ENCODE measurements around the gene C19orf38. TPM values are rescaled to one million over a fixed set of nuclear protein-coding genes. Genes with fewer than 3 reads are reported as not detected.

The C19orf38 gene, protein sequence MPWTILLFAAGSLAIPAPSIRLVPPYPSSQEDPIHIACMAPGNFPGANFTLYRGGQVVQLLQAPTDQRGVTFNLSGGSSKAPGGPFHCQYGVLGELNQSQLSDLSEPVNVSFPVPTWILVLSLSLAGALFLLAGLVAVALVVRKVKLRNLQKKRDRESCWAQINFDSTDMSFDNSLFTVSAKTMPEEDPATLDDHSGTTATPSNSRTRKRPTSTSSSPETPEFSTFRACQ
- total RNA-seq = 0.96 TPM

DNA sequence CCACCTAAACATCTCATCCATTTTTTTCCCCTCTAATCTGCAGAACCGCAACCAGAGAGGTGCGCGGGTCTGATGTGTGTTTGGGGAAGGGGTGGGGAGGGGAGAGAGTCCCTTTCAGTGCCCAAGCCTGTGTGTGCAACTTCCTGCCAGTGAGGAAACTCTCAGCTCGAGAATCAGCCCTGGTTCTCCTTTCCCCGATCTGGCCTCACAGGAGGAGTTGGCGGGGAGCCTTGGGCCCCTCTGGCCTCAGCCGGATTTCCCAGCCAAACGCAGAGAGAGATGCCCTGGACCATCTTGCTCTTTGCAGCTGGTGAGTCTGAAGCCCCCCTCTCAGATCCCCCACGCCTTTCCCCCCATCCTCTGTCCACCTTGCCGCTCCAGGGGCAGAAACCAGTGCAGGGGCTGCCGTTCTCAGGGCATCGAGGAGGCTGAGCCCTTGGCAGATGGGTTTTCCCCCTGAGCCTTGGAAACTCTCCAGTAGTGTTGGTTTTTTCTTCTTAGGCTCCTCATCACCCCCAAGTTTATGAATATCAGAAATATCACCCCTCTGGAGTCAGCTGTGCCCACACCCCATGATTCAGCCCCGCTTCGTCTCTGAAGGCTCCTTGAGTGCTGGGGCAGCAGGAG lies at the start of gene C19orf38:
Gene C19orf38, plus strand, starts transcription at position 186 of the 627 bp plus-strand sequence. Its CDS starts 94 bp downstream, at position 280.
- no peak for DNase-seq (ENCODE audit: low spot score)
- ATAC-seq = peak; percentile 43

DNA sequence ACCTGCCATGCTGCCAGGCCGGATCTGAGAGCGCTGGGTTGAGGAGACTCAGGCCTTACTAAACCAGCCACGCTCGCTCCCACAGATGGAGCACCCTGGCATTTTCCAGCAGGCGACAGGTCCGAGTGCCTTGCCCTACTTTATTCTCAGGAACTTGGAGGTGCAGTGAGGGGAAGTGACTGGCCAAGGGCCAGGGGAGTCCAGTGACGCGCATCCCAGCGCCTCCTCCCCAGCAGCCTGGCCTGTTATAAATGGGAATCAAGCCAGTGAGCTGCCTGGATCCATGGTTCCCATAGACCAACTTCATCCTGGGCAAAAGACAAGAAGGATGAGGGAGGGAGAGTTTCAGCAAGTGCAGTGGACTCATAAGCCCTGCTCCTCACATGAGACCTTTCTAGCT lies 47.7 kb upstream of the C19orf38 start:
- DNase-seq (ENCODE audit: low spot score) (no peak), ATAC-seq (no peak)

DNA sequence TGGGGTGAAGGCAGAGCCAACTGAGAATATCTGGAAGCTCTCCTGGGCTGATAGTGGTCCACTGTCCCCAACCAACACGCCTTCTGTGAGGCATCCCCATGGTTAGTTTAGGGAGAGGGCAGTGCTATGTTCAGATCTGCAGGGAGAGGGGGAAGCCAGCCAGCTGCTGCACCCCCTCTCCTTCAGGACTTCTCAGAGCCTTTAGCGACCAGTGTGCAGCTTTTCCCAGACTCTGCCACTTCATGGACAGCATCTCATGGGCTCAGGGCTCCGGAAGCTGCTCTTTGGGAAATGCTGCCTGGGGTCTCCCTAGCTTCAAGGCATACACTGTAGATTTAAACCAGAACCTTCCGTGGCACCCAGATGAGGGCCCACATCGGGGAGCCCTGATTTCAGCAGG lies 45.7 kb upstream of the C19orf38 start:
- no peak for ATAC-seq
- DNase-seq (ENCODE audit: low spot score) = no peak

DNA sequence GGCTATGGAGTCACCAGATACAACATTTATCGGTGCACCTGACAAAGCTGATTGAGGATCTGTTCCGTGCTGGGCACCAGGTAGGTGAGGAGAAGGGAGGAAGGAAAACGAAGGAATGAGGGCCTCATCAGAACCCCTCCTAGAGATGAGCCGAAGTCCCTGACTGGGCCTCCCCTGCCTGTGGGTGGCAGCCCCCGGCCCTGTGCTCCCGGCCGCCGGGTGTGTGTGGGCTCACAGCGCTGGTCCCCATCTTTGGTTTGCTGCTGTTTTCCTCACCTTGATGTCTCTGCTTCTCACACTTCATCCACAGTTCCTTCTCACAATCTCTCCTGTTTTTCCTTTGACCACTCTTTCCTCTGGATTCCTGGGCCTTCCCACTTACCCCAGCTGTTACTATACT lies 45.0 kb upstream of the C19orf38 start:
- ATAC-seq (no peak), DNase-seq (ENCODE audit: low spot score) (no peak)

DNA sequence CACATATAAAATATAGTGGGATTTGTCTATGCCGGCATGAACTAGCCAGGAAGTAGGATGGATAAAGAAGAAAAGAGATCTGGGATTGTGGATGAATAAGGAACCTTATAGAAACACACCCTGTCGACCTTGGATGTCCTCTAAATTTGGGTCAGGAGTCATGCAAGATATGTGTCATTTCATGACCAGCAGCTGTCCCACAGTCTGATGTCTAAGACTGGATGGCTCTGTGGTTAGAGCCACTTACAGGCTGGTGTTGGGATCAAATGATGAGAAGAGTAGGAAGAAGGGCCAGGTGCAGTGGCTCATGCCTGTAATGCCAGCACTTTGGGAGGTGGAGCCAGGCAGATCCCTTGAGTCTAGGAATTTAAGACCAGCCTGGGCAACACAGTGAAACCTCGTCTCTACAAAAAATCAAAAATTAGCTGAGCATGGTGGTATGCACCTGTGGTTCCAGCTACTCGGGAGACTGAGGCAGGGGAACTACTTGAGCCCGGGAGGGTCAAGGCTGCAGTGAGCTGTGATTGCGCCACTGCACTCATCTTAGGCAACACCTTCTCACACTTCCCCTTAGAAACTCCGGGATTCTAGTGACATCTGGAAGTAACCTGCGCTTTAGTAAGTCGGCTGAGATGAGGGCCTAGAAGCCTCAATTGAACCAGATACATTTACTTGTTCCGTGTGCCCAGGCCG lies 43.0 kb upstream of the C19orf38 start:
- DNase-seq (ENCODE audit: low spot score) (no peak), ATAC-seq (no peak)

DNA sequence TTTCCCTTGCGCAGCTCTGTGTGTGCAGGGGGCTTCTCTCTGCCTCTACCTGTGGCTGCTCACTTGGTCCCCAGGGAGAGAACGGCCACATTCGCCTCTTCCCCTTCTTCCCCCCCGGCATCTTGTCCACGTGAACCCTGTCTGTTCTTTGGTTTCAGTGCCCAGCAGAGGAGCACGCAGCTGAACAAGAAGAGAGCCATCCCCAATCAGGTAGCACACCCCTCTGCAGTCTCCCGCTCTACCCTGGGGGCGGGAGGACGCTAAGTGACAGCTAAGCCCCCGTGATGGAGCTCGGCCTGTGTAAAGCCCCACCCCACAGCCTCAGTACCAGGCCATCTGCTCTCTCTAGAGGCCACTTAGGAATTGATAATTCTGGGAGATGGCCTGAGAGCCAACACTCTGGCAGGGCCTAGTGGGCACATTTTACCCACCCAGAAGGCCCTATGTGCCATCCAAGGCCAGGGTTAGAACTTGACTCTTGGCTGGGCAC lies 42.4 kb upstream of the C19orf38 start:
- no peak for ATAC-seq
- DNase-seq (ENCODE audit: low spot score) = no peak

DNA sequence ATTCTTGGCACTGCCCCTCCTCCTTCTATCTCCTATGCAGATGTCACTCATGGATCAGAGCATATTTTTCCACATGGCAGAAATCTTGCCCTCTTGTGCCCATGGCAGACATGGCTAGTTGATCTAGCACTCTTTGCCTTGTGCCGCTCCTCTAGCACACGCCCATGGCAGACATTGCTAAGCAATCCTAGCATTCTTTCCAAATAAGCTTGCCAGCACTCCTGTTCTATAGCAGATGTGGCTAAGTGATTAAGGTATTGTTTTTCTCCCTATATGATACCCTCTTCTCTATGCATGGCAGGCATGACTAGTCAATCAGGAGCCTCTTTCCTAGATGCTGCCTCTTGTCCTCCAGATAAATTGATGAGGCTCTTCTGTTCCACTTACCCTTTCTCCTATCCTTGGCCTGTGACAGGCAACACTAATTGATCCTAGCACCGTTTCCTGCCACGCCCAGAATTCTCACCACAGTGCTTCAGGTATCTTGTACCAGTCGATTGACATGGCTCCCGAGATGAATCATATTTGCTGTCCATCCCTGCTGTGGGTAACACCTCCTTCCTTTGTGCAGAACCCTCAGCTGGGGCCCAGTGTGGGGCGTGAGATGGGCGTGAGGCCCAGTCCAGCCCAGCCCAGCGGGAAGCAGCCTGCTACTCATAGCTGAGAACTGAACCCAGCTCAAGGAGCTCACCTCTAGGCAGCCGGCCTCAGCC lies 39.1 kb upstream of the C19orf38 start:
- ATAC-seq (peak; percentile 16), DNase-seq (ENCODE audit: low spot score) (no peak)

DNA sequence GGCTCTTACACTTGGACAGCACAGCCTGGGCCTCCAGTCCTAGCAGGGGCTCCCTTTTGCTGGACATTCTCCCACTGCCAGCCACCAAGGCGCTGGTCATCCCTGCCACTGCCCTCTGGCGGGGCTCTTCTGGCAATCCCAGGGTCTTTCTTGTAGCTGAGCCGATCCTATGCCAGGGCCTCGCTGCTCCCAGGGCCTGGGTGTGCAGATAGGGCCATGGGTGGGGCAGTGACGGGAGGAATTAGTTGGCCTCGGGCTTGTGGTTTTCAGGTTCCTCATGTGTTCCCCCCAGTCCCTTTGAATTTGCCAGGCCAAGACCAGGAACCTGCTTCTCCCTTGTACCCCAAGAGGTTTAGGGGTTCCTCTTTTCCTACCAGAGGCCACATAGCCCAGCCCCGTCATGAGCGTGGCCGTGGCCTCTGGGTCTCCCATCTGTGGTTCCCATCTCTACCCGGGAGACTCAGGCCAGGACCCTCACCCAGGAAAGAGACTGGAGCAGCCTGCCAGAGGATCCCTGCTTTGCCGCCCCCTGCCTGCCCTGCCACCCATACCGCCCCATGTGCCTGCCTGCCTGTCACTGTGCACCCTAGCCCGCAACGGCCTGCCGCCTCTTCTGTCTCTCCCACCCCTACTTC lies 38.4 kb upstream of the C19orf38 start:
- ATAC-seq (peak; percentile 12), DNase-seq (ENCODE audit: low spot score) (no peak)

DNA sequence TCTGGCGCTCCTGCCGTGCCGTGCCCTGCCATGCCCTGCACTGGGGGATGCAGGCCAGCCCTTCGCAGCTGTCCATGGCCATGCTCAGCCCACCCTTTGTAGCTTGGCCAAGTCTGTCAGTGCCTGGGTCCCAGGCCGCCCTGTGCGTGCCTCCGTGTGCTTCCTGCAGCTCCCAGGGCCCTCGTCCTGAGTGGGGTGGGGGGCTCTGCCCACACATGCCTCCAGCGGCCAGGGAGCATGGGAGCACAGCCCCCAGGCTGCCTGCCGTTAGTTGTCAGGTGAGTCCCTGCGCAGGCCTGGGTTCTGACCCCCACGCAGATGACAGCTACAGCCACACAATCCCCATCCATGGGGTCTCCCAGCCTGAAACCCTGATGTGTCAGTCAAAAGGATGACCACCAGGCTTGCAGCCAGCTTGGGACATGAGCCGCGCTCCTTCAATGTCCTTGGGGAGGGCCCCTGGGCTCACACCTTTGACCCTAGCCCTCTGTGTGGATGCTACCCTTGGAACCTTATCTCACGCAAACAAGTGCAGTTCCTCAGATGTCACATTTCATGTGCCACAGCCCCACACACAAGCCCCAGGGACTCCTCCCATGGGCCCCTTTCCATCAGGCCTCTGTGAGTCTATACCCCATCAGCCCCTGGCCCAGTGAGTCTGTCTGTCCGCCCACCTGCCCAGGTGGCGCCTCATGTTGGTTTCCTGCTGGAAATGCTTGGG lies 36.7 kb upstream of the C19orf38 start:
- ATAC-seq (no peak), DNase-seq (ENCODE audit: low spot score) (no peak)

DNA sequence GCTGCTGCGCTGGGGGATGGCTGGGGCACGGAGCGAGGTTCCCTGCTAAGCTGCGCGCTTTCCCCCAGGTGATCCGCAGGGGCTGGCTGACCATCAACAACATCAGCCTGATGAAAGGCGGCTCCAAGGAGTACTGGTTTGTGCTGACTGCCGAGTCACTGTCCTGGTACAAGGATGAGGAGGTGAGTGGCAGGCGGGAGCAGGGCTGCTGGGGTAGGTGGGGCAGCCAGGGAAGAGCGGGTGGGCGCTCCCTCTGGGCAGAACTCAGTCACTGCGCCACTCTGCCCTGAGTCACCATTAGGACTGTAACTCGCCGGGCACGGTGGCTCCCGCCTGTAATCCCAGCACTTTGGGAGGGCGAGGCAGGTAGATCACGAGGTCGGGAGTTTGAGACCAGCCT lies 36.0 kb upstream of the C19orf38 start:
- ATAC-seq (no peak), DNase-seq (ENCODE audit: low spot score) (no peak)

DNA sequence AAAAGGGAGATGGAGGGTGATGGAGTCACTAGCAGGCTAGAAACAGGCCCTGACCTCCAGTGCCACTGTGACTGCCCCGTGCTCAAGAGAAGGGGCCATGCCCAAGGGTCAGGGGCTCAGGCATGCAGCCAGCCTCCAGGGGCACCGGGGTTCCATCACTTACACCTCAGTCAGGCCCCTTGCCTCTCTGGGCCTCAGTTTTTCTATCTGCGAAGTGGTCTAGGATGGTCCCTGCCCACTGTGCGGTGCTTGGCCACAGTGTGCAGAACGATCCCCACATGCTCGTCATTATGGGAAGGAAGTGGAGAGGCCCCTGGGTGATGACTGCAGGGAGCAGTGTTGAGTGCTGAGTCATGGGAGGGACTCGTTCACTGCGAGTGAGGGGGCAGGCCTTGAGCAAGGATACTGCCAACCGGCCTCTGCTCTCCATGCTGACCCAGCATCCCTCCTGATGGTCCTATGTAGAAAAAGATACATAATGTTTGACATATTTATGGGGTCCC lies 35.3 kb upstream of the C19orf38 start:
- ATAC-seq = peak; percentile 30
- DNase-seq (ENCODE audit: low spot score) = no peak

DNA sequence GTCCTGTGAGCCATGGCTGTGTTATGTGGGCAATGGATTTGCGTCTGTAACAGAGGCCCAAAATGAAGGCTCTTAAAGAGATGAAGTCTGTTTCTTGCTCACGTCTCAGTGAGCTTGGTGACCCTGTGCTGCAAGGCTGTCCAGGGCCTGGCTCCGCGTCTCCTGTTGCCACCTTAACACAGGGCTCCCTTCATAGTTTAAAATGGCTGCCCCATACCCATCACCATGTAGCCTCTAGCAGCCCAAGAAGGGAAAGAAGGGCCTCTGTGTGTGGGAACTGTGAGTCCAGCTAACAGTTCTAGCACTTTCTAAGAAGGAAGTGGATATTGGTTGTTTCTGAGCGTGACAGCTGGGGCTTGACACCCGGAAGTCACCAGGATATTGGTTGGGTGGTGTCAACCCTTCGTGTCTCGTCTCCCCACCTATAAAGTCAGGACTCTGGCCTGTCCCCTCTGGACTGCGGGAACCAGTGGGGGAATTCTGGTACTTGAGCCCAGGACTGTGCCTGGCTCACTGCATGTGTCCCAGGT lies 33.1 kb upstream of the C19orf38 start:
- DNase-seq (ENCODE audit: low spot score) (no peak), ATAC-seq (no peak)

DNA sequence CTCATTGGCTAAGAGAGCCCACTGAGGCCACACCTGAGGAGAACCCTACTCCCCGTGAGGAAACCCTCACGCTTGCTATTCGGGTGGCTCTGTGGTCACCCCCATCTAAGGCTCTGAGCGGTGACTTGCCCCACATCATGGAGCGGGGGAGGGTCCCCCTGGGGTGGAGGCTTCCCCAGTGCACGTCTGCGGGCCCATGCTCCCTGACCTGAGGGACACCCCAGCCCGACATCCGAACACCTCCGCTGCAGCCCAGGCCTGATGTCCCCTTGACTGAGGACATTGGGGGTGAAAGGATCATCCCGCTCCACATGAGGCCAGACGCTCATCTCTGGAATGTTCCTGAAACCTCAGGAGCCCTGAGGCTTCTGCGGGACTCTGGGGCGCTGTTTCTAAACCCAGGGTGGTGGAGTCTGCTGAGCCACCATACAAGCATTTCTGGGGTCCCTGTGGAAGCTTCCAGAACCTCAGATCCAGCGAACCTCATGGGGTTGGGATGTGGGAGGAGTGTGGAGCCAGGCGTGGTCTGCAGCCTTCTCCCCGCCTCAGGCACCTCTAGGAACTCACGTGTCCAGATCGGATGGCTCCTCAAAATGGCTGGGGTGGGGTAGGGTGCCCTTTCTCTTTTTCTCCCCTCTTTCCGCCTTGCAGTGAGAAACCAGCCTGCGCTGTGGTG lies 32.1 kb upstream of the C19orf38 start:
- DNase-seq (ENCODE audit: low spot score) (no peak), ATAC-seq (no peak)

DNA sequence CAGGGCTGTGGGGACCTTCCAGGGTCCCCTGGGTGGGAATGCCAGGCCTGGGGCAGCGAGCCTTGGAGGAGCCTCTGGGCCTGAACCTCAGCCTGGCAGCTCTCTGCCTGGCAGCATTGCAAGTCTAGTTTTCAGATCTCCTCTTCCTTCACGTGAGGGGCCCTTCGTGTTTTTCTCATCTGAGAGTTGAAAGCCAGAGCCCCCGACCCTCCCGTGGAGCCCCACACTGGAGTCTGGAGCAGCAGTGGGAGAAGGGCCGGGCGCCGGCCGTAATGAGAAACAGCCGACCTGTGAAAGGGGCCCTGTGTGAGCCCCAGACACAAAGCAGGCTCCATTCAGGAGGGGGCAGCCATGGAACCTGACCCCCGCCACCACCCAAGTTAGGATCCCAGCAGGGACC lies 31.5 kb upstream of the C19orf38 start:
- ATAC-seq (no peak), DNase-seq (ENCODE audit: low spot score) (no peak)

DNA sequence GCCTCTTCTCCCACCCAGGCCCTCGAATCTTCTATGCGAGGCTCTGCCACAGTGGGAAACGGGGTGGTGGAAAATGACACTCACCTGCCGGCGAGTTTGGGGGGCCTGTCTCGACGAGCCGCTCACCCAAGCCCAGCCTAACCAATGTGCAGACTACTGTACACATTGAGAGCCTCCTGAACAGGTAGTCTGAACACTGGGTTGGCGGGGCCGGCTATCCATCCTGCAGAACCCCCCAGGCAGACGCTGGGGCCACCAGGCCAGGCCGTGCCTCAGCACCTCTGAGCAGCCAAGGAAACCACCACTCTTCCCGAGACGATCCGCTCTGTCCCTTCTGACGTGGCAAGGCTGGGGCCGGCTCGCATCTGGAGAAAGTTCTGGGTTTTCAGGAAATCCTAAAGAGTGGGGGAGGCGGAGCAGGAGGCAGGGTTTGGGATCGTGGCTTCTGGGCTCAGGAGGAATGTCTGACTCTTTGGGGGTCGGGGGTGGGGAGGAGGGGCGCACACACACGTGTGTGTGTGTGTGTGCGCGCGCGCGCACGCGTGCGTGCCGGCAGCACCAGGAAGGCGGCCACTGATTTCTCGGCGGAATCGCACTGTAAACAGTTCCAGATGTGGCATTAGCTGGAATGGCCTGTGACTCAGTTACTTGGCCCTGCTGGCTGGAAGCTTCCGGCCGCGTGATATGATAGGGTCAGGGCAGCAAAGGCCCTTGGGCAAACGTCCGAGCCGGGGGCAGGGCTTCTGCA lies 30.8 kb upstream of the C19orf38 start:
- ATAC-seq = no peak
- no peak for DNase-seq (ENCODE audit: low spot score)

DNA sequence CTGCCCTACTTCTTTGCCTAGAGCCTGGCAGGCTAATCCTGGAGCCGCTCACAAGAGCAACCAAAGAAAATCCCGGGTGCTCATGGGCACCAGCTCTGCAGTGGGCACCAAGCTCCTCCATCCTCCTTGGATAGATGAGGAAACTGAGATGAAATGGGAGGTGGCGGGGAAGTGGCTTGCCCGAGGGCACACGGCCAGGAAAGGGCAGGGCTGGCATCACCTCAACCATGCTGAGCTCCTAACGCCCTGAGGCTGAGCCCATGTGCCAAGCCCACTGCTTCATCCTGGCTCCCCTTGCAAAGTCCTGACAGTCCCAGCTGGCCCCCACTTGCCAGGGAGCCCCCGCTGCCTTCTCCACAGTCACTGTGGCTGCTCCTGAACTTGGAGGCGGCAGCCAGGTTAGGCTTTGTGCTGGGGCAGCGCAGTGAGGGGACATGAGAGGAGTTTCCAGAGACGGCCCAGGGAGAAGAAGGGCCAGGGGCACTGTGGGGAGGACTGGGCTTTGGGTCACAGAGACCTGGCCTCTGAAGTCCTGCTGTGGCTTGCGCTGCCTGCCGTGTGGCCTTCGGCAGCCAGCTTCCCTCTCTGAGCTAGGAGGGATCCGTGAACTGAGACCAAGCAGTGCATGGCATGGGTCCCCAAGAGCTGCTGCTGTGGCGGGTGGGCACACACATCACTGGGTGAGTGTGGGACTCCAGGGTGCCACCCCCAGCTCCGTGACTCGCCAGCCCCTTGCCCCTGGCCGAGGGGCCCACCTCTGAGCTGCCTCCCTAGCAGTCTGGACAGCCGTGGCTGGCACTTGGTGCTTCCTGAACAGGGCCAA lies 29.7 kb upstream of the C19orf38 start:
- ATAC-seq (no peak), DNase-seq (ENCODE audit: low spot score) (no peak)

DNA sequence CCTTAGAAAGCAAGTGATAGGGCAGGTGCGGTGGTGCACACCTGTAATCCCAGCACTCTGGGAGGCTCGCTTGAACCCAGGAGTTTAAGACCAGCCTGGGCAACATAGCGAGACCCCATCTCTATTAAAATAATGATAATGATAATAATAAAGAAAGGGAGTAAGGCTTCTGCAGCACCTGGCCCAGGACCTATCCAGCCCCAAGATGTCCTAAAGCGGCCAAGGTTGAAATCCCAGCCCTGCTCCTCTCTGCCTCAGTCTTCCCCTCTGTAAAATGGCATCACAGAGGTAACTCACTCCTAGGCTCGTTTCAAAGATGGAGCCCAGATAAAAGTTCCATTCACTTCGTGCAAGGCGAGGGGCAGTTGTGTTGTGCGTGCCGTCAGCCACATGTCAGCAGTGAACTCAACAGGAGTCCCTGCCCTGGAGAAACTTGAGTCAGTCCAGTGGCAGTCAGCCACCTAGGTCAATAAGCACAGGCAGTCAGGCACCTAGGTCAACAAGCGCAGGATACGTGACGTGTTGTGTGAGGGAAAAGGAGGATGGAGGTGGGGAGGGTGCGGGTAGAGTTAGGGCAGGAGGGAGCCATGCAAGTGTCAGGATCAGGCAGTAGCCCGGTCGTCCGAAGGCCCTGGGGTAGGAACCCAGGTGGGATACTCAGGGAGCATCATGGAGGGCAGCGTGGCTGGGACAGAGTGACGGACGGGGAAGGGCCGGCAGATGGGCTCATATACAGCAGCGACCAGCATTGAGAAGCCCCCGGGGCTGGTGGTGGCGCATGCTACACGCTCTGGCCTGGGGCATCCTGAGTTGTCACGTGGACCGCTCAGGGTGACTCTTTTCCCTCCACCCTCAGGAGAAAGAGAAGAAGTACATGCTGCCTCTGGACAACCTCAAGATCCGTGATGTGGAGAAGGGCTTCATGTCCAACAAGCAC lies 28.8 kb upstream of the C19orf38 start:
- DNase-seq (ENCODE audit: low spot score) (no peak), ATAC-seq (no peak)

Data from left lobe of liver (tissue), 2 donors.